ENCODE measurements around the gene EHD3. TPM values are rescaled to one million over a fixed set of nuclear protein-coding genes. Genes with fewer than 3 reads are reported as not detected.

EHD3 gene
- polyA plus RNA-seq, 1 donor from 2014 or later = 3.5 TPM

GRCh38 chr2:31251851-31252250 is 17.9 kb downstream of the EHD3 start:
- no peaks in the 10 kb centered on the region for H3K79me2 ChIP-seq (replicated peaks; ENCODE audit: insufficient read depth, low read length)
- H3K4me2 ChIP-seq (ENCODE audit: low read length) = no peak overlapping the region
- no peak for TF ChIP-seq MXI1 (conservative IDR thresholded peaks at IDR 0.05; ENCODE audit: poor library complexity, severe bottlenecking)
- TF ChIP-seq EZH2 (IDR thresholded peaks at IDR 0.05; ENCODE audit: borderline replicate concordance, insufficient read depth, low read length, poor library complexity, severe bottlenecking) = no peak
- no peak for TF ChIP-seq SMC3 (conservative IDR thresholded peaks at IDR 0.05; ENCODE audit: poor library complexity)
- no peak for TF ChIP-seq REST (IDR thresholded peaks at IDR 0.05; ENCODE audit: borderline replicate concordance)
- TF ChIP-seq CTCF (IDR thresholded peaks at IDR 0.05; ENCODE audit: poor library complexity, severe bottlenecking) = no peak
- TF ChIP-seq POLR2AphosphoS5 (IDR thresholded peaks at IDR 0.05) = no peak
- TF ChIP-seq EP300 (conservative IDR thresholded peaks at IDR 0.05; ENCODE audit: poor library complexity, severe bottlenecking) = no peak
- no peak for TF ChIP-seq RAD21 (conservative IDR thresholded peaks at IDR 0.05)
- no peak for TF ChIP-seq TAF1 (IDR thresholded peaks at IDR 0.05; ENCODE audit: low read depth)
- no peaks in the 10 kb centered on the region for H4K20me1 ChIP-seq (ENCODE audit: insufficient read depth)
- H3F3A ChIP-seq (ENCODE audit: insufficient read depth, low read length, poor library complexity, severe bottlenecking) = no peaks in the 10 kb centered on the region
- H3K27me3 ChIP-seq (ENCODE audit: insufficient read depth, low read depth, low read length) = no peaks in the 10 kb centered on the region
- no peak overlapping the region for H3K9ac ChIP-seq (ENCODE audit: low read length)
- H3K4me3 ChIP-seq (ENCODE audit: low read length) = no peak overlapping the region
- H3K9me3 ChIP-seq (ENCODE audit: low read length) = no peaks in the 10 kb centered on the region
- no peak overlapping the region for H2AFZ ChIP-seq (ENCODE audit: low read depth, low read length)
- H3K27ac ChIP-seq (ENCODE audit: low read length) = no peak overlapping the region
- no peaks in the 10 kb centered on the region for H3K36me3 ChIP-seq (ENCODE audit: insufficient read depth, low read length)
- no peaks in the 10 kb centered on the region for H3K9me2 ChIP-seq (ENCODE audit: insufficient read depth, low read length)

- Histone ChIP-seq H3K27ac (ENCODE audit: low read length) (no peak overlapping the region), H4K20me1 (ENCODE audit: insufficient read depth) (no peaks in the 10 kb centered on the region), H3K27me3 (ENCODE audit: insufficient read depth, low read depth, low read length) (no peaks in the 10 kb centered on the region), H3K4me2 (ENCODE audit: low read length) (no peak overlapping the region), H3K36me3 (ENCODE audit: insufficient read depth, low read length) (no peaks in the 10 kb centered on the region), H3K79me2 (replicated peaks; ENCODE audit: insufficient read depth, low read length) (no peaks in the 10 kb centered on the region), H3F3A (ENCODE audit: insufficient read depth, low read length, poor library complexity, severe bottlenecking) (no peaks in the 10 kb centered on the region), H3K9me2 (ENCODE audit: insufficient read depth, low read length) (no peaks in the 10 kb centered on the region), H3K9me3 (ENCODE audit: low read length) (no peaks in the 10 kb centered on the region), H3K9ac (ENCODE audit: low read length) (no peak overlapping the region), H2AFZ (ENCODE audit: low read depth, low read length) (no peak overlapping the region), H3K4me3 (ENCODE audit: low read length) (no peak overlapping the region)
- TF ChIP-seq REST (IDR thresholded peaks at IDR 0.05; ENCODE audit: borderline replicate concordance) = no peak
- no peak for TF ChIP-seq CTCF (IDR thresholded peaks at IDR 0.05; ENCODE audit: poor library complexity, severe bottlenecking)
- TF ChIP-seq EP300 (conservative IDR thresholded peaks at IDR 0.05; ENCODE audit: poor library complexity, severe bottlenecking) = no peak
- no peak for TF ChIP-seq EZH2 (IDR thresholded peaks at IDR 0.05; ENCODE audit: borderline replicate concordance, insufficient read depth, low read length, poor library complexity, severe bottlenecking)
- TF ChIP-seq POLR2AphosphoS5 (IDR thresholded peaks at IDR 0.05) = no peak
- no peak for TF ChIP-seq RAD21 (conservative IDR thresholded peaks at IDR 0.05)
- no peak for TF ChIP-seq MXI1 (conservative IDR thresholded peaks at IDR 0.05; ENCODE audit: poor library complexity, severe bottlenecking)
- TF ChIP-seq TAF1 (IDR thresholded peaks at IDR 0.05; ENCODE audit: low read depth) = no peak
- TF ChIP-seq SMC3 (conservative IDR thresholded peaks at IDR 0.05; ENCODE audit: poor library complexity) = no peak
Measured at GRCh38 chr2:31253356-31254131, 19.6 kb downstream of the EHD3 start.

Data from neural cell (in vitro differentiated cells).